Skeletal muscle cell (primary cell): ENCODE data around the gene KBTBD7.
A peak's percentile ranks its signal among the peaks of the same experiment; 100 is the strongest.
"Not testable (repeated sequence)": the region's sequence is repeated elsewhere in the genome, so short reads cannot be mapped to it uniquely, and the experiment has no call there.

Experiments used
- DNase-seq: peaks from one replicate; pipeline ENCODE4 v3.0.0-alpha.2; 2010; ENCODE audit warnings: low read depth
- H3K4me3 ChIP-seq: 2 replicates; pipeline ENCODE4 v1.5.1; 2011; ENCODE audit warnings: low read depth, mild to moderate bottlenecking, control low read depth, low read length, moderate library complexity

The KBTBD7 gene

GRCh38 chr13:41200126-41200525 is 5.8 kb upstream of the KBTBD7 start:
- no peak for DNase-seq
- no peak overlapping the region for H3K4me3 ChIP-seq

DNA sequence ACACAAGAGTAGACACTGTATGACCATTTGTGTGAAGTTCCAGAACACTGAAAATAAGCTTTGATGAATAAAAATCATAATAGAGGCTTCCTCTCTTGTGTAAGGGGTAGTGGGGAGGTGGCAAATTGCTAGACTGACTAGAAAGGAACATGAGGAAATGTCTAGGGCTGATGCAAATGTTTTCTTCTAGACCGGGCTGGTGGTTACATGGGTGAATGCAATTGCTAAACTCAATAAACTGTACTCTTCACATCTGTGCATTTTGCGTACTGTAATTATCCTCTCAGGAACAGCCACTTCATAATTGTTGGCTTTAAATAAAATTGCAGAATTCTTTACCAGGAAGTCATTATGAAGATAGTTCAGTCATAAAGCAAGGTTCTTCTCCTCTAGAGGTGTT is 5.2 kb upstream of the KBTBD7 start:
- no peak overlapping the region for H3K4me3 ChIP-seq
- no peak for DNase-seq

- no peak for DNase-seq
- no peak overlapping the region for H3K4me3 ChIP-seq
Observed at GRCh38 chr13:41199079-41199478, 4.7 kb upstream of the KBTBD7 start.

DNA sequence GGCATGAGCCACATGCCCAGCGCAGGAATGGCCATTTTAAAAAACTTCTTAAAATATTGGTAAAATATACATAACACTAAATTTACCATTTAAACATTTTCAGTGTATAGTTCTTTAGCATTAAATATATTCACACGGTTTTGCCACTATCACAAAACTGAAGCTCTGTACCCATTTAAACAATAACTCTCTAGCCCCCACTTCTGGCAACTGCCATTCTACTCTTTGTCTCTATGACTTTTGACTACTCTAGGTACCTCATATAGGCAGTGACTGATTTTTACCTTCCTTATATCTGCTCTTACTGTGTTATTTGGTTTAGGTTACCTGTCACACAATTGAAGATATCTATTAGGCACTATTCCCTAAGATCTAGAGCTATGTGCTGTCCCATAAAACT is 2.3 kb upstream of the KBTBD7 start:
- DNase-seq, result no peak
- H3K4me3 ChIP-seq, result no peak overlapping the region

DNA sequence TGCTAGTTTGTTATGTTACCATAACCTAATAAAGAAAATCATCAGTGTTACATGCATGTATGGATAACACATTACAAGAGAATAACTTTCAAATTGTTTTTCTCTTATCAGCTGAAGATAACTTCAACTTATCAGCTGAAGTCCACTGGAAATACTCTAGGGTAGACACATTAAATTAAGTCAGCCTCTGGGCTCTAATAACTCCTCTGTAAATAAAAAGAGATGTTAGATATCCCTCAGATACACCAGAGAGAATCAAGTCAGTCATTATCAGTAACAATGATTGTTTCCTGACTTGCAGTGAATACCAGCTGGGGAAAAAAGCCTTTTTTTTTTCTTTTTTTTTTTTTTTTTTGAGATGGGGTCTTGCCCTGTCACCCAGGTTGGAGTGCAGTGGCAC is 1.6 kb upstream of the KBTBD7 start:
- DNase-seq, result no peak
- H3K4me3 ChIP-seq, result no peak overlapping the region

GRCh38 chr13:41193469-41193868 is 900 bp downstream of the KBTBD7 start:
- DNase-seq, result no peak
- H3K4me3 ChIP-seq, result peak overlapping the region; percentile 53

DNA sequence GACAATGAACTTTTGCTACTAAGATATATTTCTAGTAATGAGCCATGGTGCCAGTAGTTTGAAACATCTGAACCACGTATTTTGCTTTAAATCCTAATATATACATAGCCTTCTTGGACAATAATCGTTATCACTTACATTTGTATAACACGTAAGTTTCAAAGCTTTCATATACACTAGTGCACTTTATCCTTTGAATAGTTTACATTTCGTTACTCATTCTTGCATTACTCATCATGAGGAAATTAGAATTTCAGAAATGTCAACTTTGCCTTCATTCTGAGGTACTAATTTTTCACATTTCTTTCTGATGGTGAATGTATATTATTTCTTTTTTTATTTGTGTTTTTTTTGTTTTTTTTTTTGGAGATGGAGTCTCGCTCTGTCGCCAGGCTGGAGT is 5.8 kb downstream of the KBTBD7 start:
- H3K4me3 ChIP-seq, result no peak overlapping the region
- DNase-seq, result no peak

DNA sequence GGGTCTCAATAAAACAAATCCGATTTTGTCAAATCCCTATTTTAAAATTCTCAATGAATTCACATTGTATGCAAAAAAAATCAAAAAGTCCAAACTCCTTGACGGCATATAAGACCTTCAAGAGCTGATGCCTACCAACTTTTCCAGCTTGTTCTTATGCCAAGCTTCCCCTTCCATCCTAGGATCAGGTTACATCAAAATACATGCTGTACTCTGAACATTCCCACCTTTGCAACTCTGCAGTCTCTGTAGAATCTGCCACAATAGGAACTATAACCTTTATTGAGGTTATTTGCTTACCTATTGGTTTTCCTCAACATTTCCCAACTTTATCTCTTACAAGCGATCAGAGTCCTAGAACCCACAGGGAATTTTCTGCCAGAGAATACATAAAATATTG is 7.9 kb downstream of the KBTBD7 start:
- H3K4me3 ChIP-seq, result no peak overlapping the region
- DNase-seq, result no peak

GRCh38 chr13:41182231-41182630 is 12.1 kb downstream of the KBTBD7 start:
- H3K4me3 ChIP-seq, result no peak overlapping the region
- DNase-seq, result no peak

GRCh38 chr13:41179593-41180250 is 14.6 kb downstream of the KBTBD7 start:
- DNase-seq, result peak; percentile 22
- H3K4me3 ChIP-seq, result no peak overlapping the region

DNA sequence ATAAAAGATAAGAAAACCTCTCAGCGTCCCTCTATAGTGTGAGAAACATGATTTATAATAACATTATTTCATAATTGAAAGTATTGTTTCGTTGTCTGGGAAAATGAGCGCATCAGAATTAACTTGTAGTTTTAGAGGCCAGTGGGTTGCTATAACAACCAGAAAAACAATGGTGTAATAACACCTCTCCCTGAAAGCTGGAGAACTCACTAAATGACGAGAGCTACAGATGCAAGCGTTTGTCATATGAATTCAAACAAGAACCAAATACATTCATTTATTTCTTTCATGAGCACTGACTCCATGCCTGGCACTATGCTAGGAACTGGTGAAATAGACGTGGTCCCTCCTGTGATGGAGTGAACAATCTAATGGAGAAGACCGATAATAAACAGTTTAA is 16.3 kb downstream of the KBTBD7 start:
- no peak for DNase-seq
- H3K4me3 ChIP-seq, result no peak overlapping the region

DNA sequence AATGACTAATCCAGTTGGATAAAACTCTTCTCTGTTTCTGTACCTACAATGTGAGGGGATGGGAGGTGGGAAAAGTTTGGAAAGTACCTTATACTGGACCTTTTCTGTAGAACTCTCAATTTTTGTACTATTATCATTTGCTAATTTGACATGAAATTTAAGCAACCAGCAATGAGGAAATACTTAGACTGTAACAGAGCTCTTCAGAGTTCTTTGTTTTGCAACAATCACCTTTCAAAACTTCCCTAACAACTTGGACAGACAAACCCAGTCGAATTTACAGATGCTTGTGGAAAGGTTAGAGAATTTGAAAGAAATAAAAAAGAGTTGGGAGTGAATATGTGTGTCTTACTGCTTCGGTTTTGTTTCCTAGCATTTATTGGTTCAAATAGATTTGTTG is 16.8 kb downstream of the KBTBD7 start:
- DNase-seq, result no peak
- H3K4me3 ChIP-seq, result no peak overlapping the region

- DNase-seq, H3K4me3 ChIP-seq: not testable (repeated sequence)
Observed at GRCh38 chr13:41175576-41175975, 18.8 kb downstream of the KBTBD7 start.

DNA sequence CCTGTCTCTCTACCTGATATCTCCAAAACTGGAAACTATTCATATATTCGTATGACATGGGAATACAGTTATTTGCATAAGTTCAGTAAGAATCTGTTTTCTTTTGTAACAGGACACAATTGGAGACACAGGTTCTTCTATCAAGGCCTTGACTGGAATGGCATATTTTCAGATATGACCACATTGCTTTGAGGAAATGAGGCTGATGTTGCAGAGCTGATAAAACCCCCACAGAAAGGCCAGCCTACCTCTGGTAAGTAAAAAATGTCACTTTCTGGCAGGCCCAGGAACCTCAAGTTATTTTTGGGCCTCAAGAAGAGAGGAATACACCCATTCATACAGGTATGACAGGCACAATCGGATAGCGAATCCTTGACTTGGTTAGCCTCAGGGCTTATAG is 32.2 kb downstream of the KBTBD7 start:
- no peak for DNase-seq
- no peak overlapping the region for H3K4me3 ChIP-seq

GRCh38 chr13:41159174-41159573 is 35.2 kb downstream of the KBTBD7 start:
- DNase-seq, result no peak
- no peak overlapping the region for H3K4me3 ChIP-seq

DNA sequence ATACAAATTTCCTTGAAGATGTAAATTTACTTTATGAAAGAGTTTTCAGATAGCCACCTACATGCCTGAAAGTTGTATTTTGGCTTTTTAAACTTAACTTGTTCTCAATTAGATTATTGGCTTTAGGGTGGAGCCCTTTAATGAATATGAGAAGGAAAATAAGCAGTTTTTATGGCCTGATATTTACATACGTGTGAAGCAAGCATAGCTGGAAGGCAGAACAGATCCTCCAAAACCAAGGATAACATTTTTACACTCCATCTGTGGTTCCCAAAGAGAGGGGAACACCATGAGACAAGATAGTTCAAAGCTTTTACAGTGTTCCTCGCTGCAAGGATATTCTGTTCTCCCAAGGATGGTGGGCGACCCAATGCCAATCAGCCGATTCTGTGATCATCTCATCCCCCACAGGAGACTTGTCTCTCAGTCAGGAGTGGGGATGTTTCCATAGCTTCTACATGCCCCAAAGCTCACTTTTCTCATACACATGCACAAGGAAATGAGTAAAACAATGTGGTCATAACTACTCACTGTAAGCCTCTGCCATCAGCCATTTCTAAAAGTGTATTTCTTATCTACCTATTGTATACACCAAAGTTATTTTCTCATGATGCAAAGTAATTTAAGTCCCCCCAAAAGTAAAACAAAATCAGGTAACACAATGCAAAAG is 37.2 kb downstream of the KBTBD7 start:
- H3K4me3 ChIP-seq, result no peak overlapping the region
- DNase-seq, result no peak

GRCh38 chr13:41156620-41157019 is 37.7 kb downstream of the KBTBD7 start:
- DNase-seq, result no peak
- H3K4me3 ChIP-seq, result no peak overlapping the region

GRCh38 chr13:41154042-41154441 is 40.3 kb downstream of the KBTBD7 start:
- H3K4me3 ChIP-seq, result no peak overlapping the region
- DNase-seq, result no peak

GRCh38 chr13:41152005-41152404 is 42.4 kb downstream of the KBTBD7 start:
- no peak for DNase-seq
- no peak overlapping the region for H3K4me3 ChIP-seq

DNA sequence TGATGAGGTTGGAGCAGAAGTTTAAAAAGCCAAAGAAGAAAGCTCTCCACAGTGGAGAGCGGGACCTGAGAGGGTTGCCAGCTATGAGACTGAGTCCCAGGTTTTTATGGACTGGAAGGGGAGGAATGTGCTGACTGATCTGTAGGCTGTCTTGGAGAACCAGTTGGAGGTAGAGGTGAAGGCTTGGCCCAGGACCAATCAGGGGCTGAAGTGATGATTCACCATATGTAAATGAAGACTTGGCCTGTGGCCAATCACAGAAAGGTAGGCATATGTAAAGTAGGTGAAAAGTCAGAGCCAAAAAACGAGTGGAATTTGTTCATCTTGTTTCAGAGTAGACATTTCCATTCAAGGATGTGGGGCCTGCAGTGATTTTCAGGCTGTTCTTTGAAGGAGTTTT is 44.3 kb downstream of the KBTBD7 start:
- H3K4me3 ChIP-seq, result no peak overlapping the region
- no peak for DNase-seq
